GM21529 (cell line): Measurements from ENCODE around the gene ARL4C.
"Not testable (repeated sequence)": the region's sequence is repeated elsewhere in the genome, so short reads cannot be mapped to it uniquely, and the experiment has no call there.

ENCODE experiments used
- ATAC-seq: cut with Tn5 transposase; IDR thresholded peaks from one replicate; pipeline ENCODE4 v1.9.1; 2021; ENCODE audit not compliant: unreplicated experiment

ARL4C gene

DNA sequence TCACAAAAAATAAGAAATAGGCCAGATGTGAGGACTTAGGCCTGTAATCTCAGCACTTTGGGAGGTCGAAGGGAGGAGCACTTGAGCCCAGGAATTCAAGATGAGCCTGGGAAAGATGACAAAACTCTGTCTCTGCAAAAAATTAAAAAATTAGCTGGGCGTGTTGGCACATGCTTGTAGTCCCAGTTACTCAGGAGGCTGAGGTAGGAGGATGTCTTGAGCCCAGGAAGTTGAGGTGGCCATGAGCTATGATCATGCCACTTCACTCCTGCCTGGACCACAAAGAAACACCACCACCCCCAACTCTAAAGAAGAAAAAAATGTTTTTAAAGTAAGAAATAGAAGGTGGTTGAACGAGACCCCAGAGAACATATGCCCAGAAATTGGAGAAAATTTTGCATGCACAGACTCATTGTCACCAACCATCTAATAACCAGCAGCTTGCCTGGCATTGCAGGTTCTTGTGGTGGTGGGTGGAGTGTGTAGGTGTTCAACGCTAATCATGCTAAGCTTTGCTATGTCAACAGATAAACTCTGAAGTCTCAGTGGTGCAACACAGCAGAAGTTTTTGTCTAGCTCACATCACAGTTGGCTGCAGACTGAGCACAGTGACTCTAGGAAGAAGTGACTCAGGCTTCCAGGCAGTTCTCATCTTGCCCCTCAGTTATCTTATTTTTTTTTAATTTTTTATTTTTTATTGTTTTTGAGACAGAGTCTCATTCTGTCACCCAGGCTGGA, 18.6 kb downstream of the ARL4C start:
- ATAC-seq = no peak

DNA sequence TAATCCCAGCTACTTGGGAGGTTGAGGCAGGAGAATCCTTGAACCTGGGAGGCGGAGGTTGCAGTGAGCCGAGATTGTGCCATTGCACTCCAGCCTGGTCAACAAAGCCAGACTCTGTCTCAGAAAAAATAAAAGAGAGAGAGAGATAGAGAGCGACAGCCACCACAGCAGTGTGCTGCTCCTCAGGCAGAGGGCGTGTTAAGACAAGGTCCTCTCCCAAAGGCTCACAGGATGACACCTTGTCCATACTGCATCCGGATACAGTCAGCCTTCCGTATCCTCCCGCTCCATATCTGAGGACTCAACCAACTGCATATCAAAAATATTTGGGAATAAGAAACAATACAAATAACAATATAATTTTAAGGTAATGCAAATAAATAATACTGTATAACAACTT, 20.1 kb downstream of the ARL4C start:
- ATAC-seq = no peak

DNA sequence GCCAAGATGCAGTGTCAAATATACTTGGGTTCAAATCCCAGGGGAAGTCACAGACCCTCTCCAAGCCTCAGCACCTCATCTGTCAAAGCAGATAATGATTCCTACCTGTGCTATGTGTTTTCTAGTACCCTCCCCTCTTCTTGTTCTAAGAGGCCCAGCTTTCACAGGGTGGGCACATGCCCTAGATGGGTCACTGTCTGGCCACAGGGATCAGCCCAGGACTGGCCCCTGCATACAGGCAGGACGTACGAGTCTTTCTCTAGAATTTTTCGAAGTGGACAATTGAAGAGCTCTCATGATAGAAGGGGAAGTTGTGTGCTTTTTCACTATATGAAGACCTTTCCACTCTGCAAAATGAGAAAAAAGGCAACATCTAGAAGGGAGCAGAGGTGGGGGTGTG, 22.2 kb downstream of the ARL4C start:
- no peak for ATAC-seq

DNA sequence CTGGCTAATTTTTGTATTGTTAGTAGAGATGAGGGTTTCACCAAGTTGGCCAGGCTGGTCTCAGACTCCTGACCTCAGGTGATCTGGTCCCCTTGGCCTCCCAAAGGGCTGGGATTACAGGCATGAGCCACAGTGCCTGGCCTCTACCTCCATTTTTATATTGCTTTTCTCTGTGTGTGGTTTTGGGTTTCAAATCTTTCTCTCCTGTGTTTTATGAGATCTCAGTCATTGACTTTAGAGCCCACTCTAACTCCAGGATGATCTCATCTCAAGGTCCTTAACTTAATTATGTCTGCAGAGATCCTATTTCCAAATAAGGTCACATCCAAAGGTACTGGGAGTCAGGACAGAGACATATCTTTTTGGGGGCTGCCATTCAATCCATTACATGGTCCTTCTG, 24.7 kb downstream of the ARL4C start:
- no peak for ATAC-seq

DNA sequence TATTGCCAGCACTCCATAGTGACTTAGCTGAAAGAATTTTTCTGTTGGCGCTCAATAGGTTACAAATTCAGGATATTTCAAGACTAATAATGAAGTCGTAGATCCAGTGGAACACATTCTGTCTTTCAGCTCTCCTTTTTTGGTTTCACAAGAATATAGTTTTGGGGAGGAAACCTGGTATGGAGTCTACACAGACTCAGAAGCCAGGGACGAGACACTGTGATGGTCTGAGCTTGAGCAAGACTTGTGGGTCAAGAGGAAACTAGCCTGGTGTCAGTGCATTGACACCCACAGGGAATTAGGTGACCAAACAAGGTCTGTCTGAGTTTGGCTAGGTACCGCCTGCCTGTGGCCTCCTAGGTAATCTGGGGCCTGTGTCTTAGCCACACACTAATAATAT, 26.9 kb downstream of the ARL4C start:
- no peak for ATAC-seq

DNA sequence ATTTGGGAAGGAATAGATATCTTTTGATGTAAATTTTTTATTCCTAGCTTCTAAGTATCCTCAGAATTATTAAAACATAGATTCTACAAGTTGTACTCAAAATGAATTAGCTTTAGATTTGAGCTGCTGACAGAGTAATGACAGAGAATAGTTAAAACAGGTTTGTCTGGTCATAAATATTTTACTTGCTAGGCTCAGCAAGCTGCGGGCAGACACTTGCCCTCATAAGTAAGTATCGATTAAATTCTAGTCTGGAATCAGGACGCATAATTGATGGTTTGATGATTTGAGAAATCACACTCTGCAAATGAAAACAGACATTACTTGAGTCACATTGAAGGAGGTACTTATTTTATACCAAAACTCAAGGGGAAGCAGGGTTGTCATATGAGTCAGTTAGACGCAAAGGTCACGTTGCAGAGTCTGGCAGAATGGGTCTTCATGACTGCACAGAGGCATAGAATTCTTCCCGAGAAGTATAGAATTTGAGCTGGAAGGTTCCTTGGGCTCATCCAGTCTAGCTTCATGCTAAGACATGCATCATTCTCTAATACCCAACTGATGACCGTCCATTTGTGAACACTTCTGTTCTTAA, 27.5 kb downstream of the ARL4C start:
- ATAC-seq = no peak

DNA sequence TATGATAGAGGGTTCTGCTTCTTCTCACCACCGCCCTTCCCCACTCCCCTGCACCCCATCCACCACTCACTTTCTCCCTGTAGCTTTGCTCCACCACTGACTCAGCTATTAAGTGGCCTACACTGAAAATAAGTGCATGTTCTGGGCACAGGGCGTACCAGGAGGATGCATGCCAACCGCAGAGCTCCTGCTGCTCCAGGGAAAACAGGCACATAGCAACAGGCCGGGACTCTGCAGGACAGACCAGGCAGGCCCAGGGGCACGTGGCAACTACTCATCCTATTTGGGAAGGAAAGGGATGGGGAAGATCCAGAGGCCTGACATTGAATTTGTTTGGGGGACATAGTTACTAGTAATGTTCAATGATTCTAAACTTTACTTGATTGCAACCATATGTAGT, 28.4 kb downstream of the ARL4C start:
- no peak for ATAC-seq

DNA sequence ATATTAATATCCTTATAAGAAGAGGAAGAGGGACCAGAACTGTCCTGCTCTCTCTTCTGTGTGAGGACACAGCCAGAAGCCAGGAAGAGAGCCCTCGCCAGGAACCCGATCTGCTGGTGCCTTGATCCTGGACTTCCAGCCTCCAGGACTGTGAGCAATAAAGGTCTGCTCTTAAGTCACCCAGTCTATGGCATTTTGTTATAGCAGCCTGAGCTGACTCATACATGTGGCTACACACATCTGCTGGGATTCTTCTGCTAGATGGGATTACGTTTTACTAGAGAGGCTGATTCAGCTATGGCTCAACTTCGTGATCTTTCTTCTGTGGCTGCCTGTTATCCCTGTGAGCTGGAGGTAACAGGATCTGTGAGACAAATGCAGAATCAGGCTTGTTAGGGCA, 29.6 kb downstream of the ARL4C start:
- ATAC-seq = no peak

DNA sequence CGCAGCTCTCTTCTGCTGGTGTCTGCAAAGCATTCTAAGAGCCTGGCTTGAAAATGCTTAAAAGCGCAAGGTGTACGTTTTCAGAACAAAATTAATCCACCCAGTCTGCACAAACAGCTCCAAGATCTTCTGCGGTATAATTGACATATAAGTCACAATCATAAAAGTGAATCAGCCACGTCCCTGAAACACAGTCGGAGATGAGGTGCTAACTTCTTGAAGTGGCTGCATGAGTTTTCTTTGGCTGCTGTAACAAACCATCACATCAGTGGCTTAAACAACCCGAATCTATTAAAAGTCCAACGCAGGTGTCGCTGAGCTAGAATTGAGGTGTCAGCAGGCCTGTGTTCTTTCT, 32.6 kb downstream of the ARL4C start:
- no peak for ATAC-seq

DNA sequence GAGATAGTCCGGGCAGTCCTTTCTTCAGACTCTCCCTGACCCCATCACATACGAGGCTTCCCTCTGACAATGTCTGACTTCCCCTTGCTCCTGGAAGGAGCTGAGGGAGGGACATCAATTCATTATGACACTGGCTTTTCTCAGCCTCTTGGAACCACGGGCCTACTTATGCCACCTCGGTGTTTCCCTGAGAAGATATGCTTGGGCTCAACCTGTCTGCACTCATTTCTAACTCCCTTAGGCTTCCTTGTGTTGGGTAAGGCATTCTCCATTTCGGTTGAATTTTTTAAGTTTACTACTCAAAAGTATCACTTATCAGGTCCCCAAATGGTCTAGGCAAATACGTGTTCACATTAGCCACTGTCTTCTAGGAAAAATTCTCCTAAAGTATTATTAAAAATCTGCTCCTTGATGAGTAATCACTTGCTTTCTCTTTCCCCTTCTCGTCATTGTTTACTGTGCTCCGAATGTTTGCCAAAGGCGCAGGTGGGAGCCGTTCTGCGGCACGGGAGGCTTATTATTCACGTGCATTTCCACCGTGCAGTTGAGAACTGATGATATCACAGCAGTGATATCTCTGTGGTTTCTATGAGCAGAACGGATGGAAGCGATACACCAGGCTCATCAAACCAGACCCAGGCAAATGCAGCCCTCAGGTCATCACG, 33.1 kb downstream of the ARL4C start:
- no peak for ATAC-seq

DNA sequence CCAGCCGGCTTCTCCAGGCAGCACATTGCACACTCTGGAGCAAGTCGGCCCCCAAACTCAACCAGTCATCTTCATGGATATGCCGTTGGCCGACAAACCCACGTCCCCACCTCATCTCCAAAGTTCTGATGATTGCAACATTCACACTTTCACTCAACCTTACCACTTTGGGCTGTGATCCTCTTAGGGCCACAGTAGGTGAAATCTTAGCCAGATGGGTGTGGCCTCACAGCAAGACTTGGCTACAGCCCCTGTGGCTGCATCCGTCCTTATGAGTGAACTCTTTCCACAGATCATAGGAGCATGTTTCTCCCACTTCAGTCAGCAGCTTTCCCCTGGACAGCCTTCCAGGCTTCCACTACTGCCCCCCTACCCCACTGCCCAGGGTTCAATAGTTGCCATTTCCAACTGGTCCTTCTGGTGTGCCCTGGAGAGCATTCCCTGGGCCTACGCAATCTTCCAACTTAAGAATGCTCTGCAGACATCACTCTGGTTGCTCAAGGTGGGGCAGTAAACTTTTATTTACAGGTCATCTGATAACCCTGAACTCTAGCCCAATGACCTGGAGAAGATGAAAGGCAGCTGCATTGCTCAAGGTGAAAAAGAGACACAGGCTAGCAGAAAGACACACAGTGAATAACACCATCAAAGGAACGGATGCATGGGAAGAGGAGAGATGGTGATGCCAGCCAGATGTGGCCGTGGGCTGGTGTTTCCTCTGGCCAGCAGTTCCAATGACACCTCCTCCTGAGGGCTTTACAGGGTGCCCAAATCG, 34.5 kb downstream of the ARL4C start:
- no peak for ATAC-seq

DNA sequence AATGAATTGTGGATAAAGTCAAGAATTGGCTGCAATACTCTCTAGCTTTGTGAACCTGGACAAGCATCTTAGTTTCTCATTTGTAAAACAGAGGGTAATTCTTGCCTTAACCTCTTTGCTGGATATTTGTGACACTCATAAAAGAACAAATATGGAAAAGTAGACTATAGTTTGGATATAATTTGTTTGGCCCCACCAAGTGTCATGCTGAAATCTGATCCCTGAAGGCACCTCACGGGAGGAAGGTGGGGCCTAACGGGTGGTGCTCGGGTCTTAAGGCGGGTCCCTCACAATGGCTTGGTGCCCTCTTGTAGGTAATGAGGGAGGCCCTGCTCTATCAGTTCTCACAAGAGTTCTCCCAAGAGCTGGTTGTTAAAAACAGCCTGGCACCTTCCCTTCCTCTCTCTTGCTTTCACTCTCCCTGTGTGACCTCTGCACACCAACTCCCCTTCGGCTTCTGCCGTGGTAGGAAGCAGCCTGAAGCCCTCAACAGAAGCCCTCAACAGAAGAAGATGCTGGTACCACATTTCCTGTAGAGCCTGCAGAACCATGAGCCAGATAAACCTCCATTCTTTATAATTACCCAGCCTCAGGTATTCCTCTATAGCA, 37.4 kb downstream of the ARL4C start:
- ATAC-seq = no peak

DNA sequence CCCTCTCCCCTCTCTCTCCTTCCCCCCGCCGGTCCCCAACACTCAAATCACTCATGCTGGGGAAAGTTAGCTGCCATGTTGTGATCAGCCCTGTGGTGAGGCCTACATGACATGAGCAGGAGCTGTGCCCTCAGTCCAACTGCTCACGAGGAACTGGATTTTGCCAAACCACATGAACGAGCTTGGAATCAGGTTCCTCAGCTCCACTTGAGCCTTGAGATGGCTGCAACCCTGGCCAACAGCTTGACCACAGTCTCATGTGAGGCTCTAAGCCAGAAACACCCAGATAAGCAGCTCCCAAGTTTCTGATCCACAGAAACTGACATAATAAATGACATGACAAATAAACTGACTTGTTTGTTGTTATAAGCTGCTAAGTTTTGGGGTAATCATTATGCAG, 38.4 kb downstream of the ARL4C start:
- ATAC-seq = no peak

DNA sequence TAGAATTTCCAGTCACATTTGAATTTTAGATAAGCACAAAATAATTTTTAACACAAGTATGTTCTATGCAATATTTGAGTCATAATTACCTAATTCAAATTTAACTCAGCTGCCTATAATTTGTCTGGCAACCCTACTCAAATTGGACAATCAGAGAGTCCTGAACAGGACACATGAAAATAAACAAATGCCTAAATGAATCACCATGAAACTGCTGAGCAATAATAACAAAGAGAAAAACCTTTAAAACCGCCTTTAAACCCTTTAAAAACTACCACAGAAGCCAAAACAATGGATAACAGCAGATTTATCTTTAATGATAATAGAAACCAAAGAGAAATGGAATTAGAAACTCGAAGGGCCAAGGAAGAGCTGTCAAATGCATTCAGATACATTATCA, 39.5 kb downstream of the ARL4C start:
- no peak for ATAC-seq

DNA sequence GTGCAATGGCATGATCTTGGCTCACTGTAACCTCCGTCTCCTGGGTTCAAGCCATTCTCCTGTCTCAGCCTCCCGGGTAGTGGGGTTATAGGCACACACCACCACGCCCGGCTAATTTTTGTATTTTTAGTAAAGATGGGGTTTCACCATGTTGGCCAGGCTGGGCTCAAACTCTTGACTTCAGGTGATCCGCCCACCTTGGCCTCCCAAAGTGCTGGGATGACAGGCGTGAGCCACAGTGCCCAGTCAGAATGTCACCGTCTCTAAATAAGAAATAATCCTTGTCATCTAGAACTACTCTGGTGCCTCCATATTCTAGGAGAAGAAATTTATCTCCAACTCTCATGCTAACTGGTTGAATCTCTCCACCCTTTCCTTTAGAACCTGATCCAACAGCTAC, 41.6 kb downstream of the ARL4C start:
- not testable (repeated sequence) for ATAC-seq

DNA sequence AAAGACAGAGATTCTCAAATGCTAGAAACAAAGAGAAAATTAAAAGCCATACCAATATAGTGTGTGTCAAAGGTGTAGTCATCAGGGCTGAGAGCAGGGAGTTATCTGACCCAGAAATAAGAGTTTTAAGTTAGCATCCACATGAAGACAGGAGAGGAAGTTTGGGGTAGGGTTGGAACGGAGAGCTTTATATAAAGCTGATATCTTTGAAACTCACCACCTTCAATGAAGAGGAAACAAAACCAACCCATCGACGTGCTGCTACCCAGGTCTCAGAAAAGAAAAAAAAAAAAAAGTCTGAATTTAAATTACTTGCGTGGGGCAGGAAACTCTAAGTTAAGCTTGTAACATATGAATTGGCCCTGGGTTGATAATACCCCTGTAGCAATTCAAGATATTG, 42.4 kb downstream of the ARL4C start:
- ATAC-seq = no peak

DNA sequence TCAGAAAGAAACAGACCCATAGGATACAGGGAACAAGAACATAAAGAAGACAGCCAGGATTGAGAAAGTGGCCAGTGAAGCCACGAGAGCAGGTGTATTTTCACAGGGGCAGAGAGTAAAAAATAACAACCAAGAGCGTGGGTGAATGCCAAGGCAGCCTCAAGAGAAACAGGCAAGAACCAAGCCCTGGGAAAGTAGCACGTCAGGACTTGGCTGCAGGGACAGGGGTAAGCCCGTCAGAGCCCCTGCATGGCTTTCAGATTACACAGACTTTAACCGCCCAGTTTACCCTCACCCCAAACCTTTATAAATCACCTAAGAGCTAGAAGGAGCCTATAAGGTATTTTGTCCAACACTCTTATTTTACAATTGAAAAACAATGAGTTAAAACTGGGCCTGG, 43.7 kb downstream of the ARL4C start:
- no peak for ATAC-seq

DNA sequence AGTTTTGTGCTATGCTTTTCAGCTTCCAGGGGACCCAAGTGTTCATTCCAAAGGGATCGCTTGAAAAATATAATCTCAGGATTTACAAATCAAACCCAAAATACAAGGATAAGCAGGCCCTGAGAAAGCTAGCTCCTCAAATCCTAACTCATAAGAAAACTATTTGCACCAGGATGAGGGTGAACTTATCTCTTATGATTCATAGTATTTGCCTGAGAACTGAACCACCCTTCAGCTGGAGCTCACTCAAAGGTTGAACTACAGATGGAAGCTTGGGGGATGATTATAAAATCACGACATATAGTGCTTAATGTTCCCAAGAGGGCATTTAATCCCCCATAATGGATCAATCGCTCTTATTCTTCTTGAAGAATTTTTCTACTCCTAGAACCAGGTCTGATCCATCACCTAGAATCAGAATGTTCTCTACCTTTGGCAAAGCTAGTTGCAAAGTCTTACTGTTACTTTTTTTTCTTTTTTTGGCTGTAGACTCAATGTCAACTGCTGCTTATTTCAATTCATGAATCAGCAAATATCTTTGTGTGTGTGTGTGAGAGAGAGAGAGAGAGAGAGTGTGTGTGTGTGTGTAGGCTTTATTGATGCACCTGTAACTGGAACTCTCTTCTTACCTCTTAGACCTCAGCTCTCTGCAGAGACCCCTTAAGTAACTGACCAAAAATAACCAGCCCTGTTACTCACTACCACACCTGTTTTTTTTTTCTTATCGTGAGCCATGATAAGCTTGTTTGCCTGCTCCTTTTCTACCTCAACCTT, 44.8 kb downstream of the ARL4C start:
- no peak for ATAC-seq

DNA sequence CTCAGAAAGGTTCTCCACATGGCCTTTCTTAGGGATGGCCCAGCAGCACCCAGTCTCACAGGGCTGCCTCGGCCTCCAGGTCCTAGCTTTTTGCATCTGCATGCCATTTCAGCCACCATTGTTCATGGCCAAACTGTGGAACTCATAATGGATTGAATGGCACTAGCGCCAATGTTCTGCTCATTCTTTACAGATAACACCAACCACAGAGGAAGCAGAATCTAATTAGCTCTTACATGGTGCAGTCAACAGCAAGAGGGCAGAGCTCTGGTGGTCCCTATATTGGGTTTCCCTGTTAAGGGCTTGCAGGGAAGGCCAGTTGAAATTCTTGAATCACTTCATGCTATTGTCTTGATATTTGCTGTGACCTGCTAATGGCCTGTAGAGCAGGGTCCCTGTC, 45.6 kb downstream of the ARL4C start:
- no peak for ATAC-seq

DNA sequence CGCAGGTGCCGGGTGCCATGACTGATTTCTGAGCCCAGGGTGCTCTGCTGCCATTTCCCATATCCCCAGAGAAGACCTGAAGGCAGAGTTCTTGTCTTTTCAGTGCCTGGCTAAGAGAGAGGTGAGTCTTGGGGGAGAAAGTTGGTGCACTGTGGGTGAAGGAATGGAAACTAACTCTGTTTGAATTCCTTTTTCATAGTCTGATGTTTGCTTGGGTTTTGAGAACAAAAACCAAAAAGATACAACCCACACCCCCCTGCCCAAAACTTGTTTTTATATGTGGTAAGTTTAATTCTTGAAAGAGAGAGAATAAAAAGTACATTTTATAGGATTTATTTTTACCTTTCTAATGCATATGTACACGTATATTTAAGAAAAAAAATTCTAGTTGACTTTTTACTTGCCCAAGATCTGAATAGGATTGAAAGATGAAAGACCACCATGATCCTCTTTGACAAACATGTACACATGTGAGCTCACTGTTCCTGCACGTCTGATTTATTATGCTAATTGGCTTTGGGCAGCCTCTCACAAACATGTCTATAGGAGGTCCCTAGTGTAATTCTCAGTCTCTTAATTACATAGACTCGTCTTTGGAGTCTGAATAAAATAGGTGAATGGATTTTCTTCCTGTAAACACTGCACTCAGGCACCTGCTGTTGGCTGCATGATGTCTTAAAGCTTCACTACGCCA, 46.3 kb downstream of the ARL4C start:
- ATAC-seq = no peak
